WI38 (cell line): ENCODE results near the gene PIEZO2.

Source experiments
- H3K4me3 ChIP-seq: 2 replicates; pipeline ENCODE4 v1.5.1; 2011; ENCODE audit warnings: low read depth, mild to moderate bottlenecking, control low read depth, low read length
- TF ChIP-seq, protein P1 (sequence below): IDR thresholded peaks from 2 replicates; pipeline ENCODE4 v1.5.1; 2012; ENCODE audit warnings: low read depth, mild to moderate bottlenecking, control low read depth, low read length

Gene PIEZO2

DNA sequence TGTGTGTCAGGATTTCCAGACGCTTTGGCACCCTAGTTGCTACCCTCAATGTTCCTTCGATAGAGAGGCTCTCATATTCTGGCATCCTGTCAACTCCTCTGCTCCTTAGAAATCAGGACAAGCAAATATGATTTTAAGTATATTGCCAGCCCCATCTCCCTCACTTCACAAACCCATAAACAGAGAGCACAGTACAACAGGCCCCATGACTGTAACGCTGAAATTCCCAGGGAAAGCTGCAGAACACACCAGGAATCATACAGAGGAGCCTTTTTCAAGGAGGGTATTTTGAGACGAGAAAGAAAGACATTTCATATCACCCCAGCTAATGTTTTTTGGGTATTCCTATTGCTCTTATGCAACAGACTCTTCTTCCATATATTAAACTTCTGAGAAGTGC, 460.6 kb downstream of the PIEZO2 start:
- TF ChIP-seq, protein P1, sequence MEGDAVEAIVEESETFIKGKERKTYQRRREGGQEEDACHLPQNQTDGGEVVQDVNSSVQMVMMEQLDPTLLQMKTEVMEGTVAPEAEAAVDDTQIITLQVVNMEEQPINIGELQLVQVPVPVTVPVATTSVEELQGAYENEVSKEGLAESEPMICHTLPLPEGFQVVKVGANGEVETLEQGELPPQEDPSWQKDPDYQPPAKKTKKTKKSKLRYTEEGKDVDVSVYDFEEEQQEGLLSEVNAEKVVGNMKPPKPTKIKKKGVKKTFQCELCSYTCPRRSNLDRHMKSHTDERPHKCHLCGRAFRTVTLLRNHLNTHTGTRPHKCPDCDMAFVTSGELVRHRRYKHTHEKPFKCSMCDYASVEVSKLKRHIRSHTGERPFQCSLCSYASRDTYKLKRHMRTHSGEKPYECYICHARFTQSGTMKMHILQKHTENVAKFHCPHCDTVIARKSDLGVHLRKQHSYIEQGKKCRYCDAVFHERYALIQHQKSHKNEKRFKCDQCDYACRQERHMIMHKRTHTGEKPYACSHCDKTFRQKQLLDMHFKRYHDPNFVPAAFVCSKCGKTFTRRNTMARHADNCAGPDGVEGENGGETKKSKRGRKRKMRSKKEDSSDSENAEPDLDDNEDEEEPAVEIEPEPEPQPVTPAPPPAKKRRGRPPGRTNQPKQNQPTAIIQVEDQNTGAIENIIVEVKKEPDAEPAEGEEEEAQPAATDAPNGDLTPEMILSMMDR, result no peak
- no peak overlapping the region for H3K4me3 ChIP-seq

DNA sequence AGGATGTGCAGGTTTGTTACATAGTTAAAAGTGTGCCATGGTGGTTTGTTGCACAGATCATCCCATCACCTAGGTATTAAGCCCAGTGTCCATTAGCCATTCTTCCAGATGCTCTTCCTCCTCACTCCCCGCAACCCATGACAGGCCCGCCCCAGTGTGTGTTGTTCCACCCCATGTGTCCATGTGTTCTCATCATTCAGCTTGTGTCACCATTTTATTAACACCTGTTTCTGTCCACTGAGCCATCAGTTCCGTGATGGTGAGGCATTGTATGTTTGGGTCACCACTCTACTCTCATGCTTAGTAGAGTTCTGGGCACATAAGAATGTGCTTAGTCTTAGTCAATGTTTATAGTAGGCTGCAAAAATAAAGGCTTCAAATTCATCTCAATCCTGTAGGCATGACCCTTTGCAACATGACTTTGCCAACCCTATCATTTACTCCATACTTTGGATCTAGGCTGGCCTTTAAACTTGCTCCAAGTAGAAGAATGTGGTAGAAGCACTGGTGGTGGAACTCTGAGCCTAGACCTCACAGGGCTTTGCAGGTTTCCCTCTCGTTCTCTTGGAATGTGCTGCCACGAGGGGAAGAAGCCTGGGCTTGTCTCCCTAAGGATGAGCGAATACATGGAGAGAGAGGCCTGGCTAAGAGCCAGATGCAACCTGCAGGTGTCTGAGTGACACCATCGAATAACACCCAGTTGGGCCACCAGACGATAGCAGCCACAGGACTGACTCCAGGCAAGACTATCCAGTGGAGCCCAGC, 462.0 kb downstream of the PIEZO2 start:
- TF ChIP-seq, protein P1, result no peak
- H3K4me3 ChIP-seq, result no peak overlapping the region

DNA sequence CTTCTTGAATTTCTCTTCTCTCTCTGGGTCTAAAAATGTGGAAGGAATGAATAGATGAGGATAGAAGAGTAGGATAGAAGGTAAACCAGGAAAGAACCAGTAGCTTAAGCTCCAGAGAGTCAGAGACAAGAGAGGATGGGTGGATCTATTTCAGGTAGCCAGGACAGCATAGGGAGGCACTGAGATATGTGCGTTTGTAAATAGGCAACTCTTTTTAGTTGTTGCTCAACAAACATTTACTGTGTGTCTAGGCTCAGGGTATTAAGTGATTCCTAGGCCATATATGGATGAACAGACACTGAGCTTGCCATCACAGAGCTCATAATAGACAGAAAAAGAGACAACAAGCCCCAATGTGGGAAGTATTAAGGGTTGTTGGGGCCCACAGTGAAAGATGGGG, 463.1 kb downstream of the PIEZO2 start:
- no peak overlapping the region for H3K4me3 ChIP-seq
- TF ChIP-seq, protein P1, result no peak

DNA sequence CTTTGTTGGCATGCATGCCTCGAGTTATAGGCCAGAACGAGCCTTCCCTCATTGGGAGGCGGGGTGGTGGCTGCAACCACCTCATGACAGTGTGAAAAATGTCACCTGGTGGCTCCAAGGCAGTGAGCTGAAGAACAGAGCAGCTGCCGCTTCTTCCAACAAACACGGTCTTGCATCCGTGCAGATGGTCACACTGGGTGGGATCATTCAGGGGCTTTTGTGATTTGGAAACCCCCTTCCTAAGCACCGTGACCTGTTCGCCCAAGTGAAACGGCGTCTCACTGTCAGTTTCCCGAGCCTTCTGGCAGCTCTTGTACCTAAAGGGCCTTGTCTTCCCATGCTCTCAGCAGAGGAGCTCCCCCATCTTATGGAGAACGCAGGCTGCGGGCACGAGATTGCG, 463.9 kb downstream of the PIEZO2 start:
- TF ChIP-seq, protein P1, result no peak
- H3K4me3 ChIP-seq, result no peak overlapping the region

DNA sequence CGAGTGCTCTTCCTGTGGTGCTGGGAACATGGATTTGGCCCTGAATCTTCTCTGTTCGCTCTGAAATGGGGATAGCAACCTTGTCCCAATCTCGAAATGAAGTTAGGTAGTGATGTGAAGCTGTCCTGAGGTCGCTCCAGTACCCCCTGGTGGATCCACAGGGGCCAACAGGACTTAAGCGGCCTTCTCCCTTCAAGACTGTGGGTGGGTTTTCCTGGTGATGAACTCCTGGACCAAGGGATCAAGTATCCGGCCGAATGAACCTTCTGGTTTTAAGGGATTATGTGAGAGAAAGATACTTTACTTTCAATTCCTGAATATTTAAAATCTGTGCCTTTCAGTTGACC, 467.0 kb downstream of the PIEZO2 start:
- no peak overlapping the region for H3K4me3 ChIP-seq
- TF ChIP-seq, protein P1, result no peak

DNA sequence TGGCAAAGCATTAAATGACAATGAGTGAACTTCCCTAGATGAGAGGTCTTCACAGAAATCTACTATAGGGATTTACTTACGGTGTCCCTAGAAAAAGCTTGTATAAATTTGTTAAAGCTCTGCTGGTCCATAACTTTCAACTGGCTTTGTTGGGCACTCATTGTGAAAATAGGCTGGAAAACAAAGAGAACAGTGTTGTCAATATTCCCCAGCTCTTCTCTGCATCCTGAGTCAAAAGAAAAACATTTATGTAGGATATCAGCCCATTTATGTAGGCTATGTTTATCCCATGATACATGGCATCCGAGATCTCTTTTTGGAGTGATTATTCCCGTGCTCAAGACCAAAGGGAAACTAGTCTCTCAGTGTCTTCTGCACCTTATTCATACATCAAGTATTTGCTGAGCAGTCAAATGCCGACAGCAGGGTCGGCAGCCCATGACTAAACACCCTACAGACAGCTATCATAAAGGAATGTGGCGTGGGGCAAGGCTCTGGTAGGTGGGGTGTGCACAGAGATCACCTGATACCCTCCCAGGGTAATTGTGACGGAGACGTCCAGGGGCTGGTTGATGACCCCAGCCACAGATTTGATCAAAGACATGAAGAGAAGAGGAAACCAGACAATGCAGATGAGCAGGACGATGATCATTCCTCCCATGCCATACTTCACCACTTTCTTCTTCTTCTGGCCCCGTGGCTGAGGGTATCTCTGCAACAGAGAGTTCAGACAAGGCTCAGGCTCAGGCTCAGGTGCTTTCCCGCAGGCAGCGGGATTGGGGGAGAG, 467.6 kb downstream of the PIEZO2 start:
- TF ChIP-seq, protein P1, result no peak
- no peak overlapping the region for H3K4me3 ChIP-seq

DNA sequence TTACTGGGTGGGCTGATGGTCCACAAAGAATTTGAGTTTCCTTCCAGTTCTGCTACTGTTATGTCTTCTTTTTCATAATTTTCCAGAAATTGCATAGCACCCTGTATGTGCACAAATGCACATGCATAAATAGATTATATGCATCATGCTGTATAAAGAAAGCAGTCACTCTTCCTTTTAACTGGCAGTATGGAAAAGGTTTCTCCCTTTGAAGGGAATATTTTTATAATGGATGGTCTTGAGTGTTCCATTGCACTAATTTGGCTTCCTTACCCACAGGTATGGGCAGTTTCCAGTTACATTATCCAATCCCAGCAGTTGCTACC, 469.1 kb downstream of the PIEZO2 start:
- TF ChIP-seq, protein P1, result no peak
- no peak overlapping the region for H3K4me3 ChIP-seq
